ENCODE results near the gene PRPF4. TPM values are rescaled to one million over a fixed set of nuclear protein-coding genes. Genes with fewer than 3 reads are reported as not detected.
A peak's percentile ranks its signal among the peaks of the same experiment; 100 is the strongest.

The PRPF4 gene
- polyA plus RNA-seq, 2 donors, result 5.1 to 11.3 TPM

DNA sequence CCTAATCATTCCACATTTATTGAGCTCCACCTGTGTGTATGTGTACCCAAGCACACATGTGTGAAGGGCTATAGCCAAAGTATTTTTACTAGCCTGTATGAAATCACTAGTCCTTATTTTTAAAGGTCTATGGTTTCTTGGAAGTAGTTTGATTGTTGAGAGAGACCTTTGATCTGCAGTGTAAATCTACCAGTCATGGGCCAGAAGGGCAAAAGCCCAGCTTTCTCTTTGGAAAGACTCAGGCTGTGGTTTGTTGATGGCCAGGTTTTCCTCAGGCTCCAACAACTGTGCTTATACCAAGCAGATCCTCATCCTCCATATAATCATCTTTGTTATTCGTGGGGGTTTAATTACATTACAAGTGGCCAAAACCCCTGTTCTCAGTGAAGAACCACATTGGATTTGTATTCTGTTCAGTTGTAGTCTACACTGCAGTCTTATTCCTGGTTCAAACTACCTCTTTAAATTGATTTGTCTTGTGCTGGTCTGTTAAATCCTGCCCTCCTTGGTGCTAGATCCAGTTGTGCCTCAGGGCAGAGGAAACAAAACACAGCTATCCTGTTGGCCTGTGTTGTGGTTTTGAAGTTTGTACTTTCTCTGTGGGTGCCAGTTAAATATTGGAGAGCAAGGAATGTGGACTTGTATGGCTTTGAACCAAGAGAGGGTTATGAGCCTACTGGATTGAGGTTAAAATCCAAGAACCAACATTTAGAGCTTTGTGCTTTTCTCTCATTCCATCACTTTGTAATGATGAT is 13.4 kb upstream of the PRPF4 start:
- Histone ChIP-seq H3K9me3 (ENCODE audit: control insufficient read depth in 2 of 2, insufficient read depth in 1 of 2, low read depth in 1 of 2, low read length in 1 of 2) (no peaks in the 10 kb centered on the region), H3K27ac (ENCODE audit: low read depth in 2 of 2, low read length in 1 of 2) (no peak overlapping the region), H3K4me1 (ENCODE audit: control insufficient read depth in 2 of 2, insufficient read depth in 2 of 2, low read length in 1 of 2) (no peaks in the 10 kb centered on the region), H3K27me3 (ENCODE audit: control insufficient read depth in 1 of 2, insufficient read depth in 2 of 2, low read length in 2 of 2) (no peaks in the 10 kb centered on the region), H3K4me3 (ENCODE audit: low read depth in 1 of 2, low read length in 2 of 2) (no peak overlapping the region), H3K36me3 (ENCODE audit: control insufficient read depth in 2 of 2, insufficient read depth in 2 of 2, low read length in 1 of 2) (peaks cover 8 to 13% of the 10 kb centered on the region in 2 donors)
- WGBS, 2 donors, result 66 to 85% methylated on average over 1 of the region's 1 CpG

DNA sequence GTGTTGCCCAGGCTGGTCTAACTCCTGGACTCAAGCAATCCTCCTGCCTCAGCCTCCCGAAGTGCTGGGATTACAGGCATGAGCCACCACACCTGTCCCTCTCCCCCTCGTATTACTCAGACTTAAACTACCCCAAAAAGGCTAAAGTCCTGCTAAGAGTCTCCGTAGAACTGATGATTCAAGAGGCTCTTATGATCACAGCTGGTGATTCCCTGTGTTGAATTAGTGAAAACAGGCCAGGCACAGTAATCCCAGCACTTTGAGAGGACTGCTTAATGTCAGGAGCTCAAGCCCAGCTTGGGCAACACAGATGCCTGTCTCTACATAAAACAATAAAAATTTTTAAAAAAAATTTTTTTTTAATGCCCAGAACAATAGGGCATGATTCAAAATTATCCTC is 9.3 kb upstream of the PRPF4 start:
- Histone ChIP-seq H3K27ac (ENCODE audit: low read depth in 2 of 2, low read length in 1 of 2) (no peak overlapping the region), H3K9me3 (ENCODE audit: control insufficient read depth in 2 of 2, insufficient read depth in 1 of 2, low read depth in 1 of 2, low read length in 1 of 2) (no peaks in the 10 kb centered on the region), H3K27me3 (ENCODE audit: control insufficient read depth in 1 of 2, insufficient read depth in 2 of 2, low read length in 2 of 2) (no peaks in the 10 kb centered on the region), H3K36me3 (ENCODE audit: control insufficient read depth in 2 of 2, insufficient read depth in 2 of 2, low read length in 1 of 2) (peaks cover 7% of the 10 kb centered on the region in 2 donors), H3K4me1 (ENCODE audit: control insufficient read depth in 2 of 2, insufficient read depth in 2 of 2, low read length in 1 of 2) (no peaks in the 10 kb centered on the region), H3K4me3 (ENCODE audit: low read depth in 1 of 2, low read length in 2 of 2) (no peak overlapping the region)
- 89 to 91% methylated on average over 3 of the region's 3 CpGs for WGBS, 2 donors

DNA sequence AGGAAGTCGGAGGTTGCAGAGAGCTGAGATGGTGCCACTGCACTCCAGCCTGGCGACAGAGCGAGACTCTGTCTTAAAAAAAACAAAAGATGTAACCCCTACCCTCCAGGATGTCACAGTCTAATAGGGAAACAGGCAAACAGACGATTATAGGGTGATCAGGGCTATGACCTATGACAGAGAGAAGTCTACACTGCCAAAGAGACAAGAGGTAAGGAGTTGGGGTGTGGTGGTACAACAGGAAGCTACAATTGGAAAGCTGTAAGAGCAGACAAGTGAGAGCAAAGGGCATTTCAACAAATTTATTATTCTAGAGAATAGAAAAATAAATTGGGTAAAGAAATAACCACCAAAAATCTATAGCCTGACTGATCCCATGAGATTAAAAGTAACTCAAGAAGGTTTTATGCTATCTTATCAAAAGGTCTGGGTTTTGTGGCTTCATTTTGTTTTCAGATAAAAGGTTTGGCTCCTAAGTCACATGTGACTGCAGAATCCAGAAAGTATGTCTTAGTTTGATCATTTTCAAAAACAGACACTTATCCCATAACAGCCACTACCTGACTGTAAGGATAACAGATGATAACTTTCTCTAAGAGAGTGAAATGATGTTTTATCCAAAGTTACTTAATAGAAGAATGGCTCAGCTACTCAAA is 7.4 kb upstream of the PRPF4 start:
- Histone ChIP-seq H3K36me3 (ENCODE audit: control insufficient read depth in 2 of 2, insufficient read depth in 2 of 2, low read length in 1 of 2) (peaks cover 4 to 19% of the 10 kb centered on the region in 2 donors), H3K4me1 (ENCODE audit: control insufficient read depth in 2 of 2, insufficient read depth in 2 of 2, low read length in 1 of 2) (no peaks in the 10 kb centered on the region), H3K4me3 (ENCODE audit: low read depth in 1 of 2, low read length in 2 of 2) (no peak overlapping the region), H3K27ac (ENCODE audit: low read depth in 2 of 2, low read length in 1 of 2) (no peak overlapping the region), H3K27me3 (ENCODE audit: control insufficient read depth in 1 of 2, insufficient read depth in 2 of 2, low read length in 2 of 2) (no peaks in the 10 kb centered on the region), H3K9me3 (ENCODE audit: control insufficient read depth in 2 of 2, insufficient read depth in 1 of 2, low read depth in 1 of 2, low read length in 1 of 2) (no peaks in the 10 kb centered on the region)
- 90% methylated on average over 4 of the region's 4 CpGs for WGBS, 2 donors

DNA sequence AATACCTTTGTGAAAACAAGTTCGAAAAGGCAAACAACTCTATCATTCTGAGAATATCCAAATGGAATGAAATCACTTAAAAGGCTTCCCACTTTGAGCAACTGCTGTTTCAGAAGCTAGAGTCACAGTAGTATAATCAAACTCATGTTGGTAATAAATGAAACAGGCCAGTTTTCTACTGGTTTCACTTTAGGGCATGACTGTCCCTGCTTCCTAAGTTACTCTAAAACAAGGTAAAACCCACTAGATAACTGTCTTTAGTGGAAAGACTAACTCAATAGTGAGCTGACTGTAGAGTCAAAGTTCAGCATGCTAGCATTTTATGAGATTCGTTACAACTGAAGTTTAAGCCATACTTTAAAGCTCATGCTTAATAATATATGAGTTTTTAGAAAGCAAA is 6.1 kb upstream of the PRPF4 start:
- H3K27me3 ChIP-seq (ENCODE audit: control insufficient read depth in 1 of 2, insufficient read depth in 2 of 2, low read length in 2 of 2), result no peaks in the 10 kb centered on the region
- no peaks in the 10 kb centered on the region for H3K9me3 ChIP-seq (ENCODE audit: control insufficient read depth in 2 of 2, insufficient read depth in 1 of 2, low read depth in 1 of 2, low read length in 1 of 2)
- WGBS, 2 donors, result 85 to 97% methylated on average over 2 of the region's 2 CpGs
- H3K4me3 ChIP-seq (ENCODE audit: low read depth in 1 of 2, low read length in 2 of 2), result no peak overlapping the region
- peaks cover 4 to 19% of the 10 kb centered on the region in 2 donors for H3K36me3 ChIP-seq (ENCODE audit: control insufficient read depth in 2 of 2, insufficient read depth in 2 of 2, low read length in 1 of 2)
- H3K27ac ChIP-seq (ENCODE audit: low read depth in 2 of 2, low read length in 1 of 2), result no peak overlapping the region
- no peaks in the 10 kb centered on the region for H3K4me1 ChIP-seq (ENCODE audit: control insufficient read depth in 2 of 2, insufficient read depth in 2 of 2, low read length in 1 of 2)

DNA sequence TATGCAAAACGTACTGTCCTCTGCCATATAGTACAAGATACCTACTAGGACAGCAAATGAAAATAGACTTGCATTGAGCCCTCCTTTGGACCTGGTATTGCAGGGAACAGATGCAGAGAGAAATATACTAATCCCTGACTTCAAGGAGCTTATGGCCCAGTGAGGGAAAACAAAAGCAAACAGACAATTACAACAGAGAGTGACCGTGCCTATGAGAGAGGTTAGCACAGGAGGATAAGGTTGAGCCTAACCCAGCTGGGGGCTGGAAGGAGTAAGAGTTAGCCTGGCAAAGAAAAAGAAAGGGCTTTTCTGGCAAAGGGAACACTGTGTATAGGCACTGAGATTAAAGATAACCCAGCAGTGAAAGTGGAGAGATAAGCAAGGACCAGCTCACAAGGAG is 5.6 kb upstream of the PRPF4 start:
- H3K36me3 ChIP-seq (ENCODE audit: control insufficient read depth in 2 of 2, insufficient read depth in 2 of 2, low read length in 1 of 2), result peaks cover 4 to 19% of the 10 kb centered on the region in 2 donors
- WGBS, 2 donors, result 89 to 90% methylated on average over 2 of the region's 2 CpGs
- no peak overlapping the region for H3K4me3 ChIP-seq (ENCODE audit: low read depth in 1 of 2, low read length in 2 of 2)
- H3K27me3 ChIP-seq (ENCODE audit: control insufficient read depth in 1 of 2, insufficient read depth in 2 of 2, low read length in 2 of 2), result no peaks in the 10 kb centered on the region
- H3K4me1 ChIP-seq (ENCODE audit: control insufficient read depth in 2 of 2, insufficient read depth in 2 of 2, low read length in 1 of 2), result no peaks in the 10 kb centered on the region
- no peak overlapping the region for H3K27ac ChIP-seq (ENCODE audit: low read depth in 2 of 2, low read length in 1 of 2)
- no peaks in the 10 kb centered on the region for H3K9me3 ChIP-seq (ENCODE audit: control insufficient read depth in 2 of 2, insufficient read depth in 1 of 2, low read depth in 1 of 2, low read length in 1 of 2)

DNA sequence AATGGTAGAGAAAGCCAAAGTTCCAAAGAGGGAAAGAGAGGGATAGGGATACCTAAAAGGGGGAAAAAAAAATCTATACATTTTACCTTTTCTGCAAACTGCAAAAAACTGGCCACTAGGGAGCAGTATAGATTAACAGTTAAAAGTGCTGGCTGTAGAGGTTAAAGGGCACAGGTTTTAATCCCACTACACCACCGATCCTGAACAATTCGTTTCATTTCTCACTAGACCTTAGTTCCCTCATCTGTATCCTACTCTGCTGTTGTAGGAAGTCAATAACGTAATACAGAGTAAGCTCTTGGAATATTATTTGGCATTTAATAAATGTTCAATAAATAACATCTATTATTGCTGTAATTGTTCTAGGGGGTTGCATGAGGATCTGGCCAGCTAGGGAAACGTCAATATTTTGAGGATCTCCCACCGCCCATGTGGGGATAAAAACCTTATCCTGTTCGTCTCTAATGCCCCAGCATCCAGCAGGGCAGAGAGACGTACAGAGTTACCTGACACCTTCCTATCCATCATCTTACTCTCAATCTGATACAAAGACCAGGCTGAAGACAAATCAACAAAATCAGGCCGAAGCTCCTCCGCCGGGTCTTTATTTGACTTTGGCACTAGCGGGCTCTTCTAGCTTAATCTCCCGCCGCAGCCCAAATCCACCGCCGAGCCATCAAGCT is 843 bp upstream of the PRPF4 start:
- Histone ChIP-seq H3K9me3 (ENCODE audit: control insufficient read depth in 2 of 2, insufficient read depth in 1 of 2, low read depth in 1 of 2, low read length in 1 of 2) (no peaks in the 10 kb centered on the region), H3K27ac (ENCODE audit: low read depth in 2 of 2, low read length in 1 of 2) (peak overlapping the region; percentile 96 to 99), H3K27me3 (ENCODE audit: control insufficient read depth in 1 of 2, insufficient read depth in 2 of 2, low read length in 2 of 2) (no peaks in the 10 kb centered on the region), H3K4me1 (ENCODE audit: control insufficient read depth in 2 of 2, insufficient read depth in 2 of 2, low read length in 1 of 2) (peaks cover 0 to 2% of the 10 kb centered on the region in 2 donors), H3K36me3 (ENCODE audit: control insufficient read depth in 2 of 2, insufficient read depth in 2 of 2, low read length in 1 of 2) (peaks cover 4 to 21% of the 10 kb centered on the region in 2 donors), H3K4me3 (ENCODE audit: low read depth in 1 of 2, low read length in 2 of 2) (peak overlapping the region; percentile 96 to 99)
- 0 to 1% methylated on average over 15 of the region's 15 CpGs for WGBS, 2 donors

DNA sequence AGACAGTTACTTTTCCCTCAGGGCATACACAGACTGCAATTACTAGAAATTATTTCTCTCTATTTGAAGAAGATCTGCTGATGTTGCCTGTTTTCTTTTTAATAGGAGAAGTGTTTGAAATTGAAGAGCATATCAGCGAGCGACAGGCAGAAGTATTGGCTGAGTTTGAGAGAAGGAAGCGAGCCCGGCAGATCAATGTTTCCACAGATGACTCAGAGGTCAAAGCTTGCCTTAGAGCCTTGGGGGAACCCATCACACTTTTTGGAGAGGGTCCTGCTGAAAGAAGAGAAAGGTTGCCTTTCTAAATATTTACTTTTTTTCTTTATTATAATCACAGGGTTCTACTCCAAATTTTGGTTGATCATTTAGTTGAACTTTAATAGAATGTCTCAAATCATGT is 3.4 kb downstream of the PRPF4 start:
- no peak overlapping the region for H3K27ac ChIP-seq (ENCODE audit: low read depth in 2 of 2, low read length in 1 of 2)
- peaks cover 0 to 2% of the 10 kb centered on the region in 2 donors for H3K4me1 ChIP-seq (ENCODE audit: control insufficient read depth in 2 of 2, insufficient read depth in 2 of 2, low read length in 1 of 2)
- H3K9me3 ChIP-seq (ENCODE audit: control insufficient read depth in 2 of 2, insufficient read depth in 1 of 2, low read depth in 1 of 2, low read length in 1 of 2), result no peaks in the 10 kb centered on the region
- H3K36me3 ChIP-seq (ENCODE audit: control insufficient read depth in 2 of 2, insufficient read depth in 2 of 2, low read length in 1 of 2), result peaks cover 7 to 15% of the 10 kb centered on the region in 2 donors
- no peaks in the 10 kb centered on the region for H3K27me3 ChIP-seq (ENCODE audit: control insufficient read depth in 1 of 2, insufficient read depth in 2 of 2, low read length in 2 of 2)
- 79 to 84% methylated on average over 4 of the region's 4 CpGs for WGBS, 2 donors
- H3K4me3 ChIP-seq (ENCODE audit: low read depth in 1 of 2, low read length in 2 of 2), result no peak overlapping the region

DNA sequence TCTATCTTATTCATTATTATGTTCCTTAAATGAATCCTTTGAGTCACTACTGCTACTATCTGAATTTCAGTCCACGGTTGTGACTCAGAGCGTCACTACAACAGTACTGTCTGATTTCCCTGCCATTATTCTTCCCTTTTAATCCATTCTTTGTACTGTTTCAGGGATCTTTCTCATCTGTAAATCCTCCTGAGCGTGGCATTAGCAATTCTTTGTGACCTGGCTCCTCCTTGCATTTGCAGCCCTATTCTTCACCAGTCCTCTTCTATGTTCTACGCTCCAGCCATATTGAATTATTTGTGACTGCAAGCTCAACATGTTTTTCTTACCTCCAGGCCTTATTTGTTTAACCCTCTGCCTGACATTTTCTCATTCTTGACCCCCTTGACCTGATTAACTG is 5.9 kb downstream of the PRPF4 start:
- WGBS, 2 donors, result 92 to 93% methylated on average over 4 of the region's 4 CpGs
- Histone ChIP-seq H3K27ac (ENCODE audit: low read depth in 2 of 2, low read length in 1 of 2) (no peak overlapping the region), H3K4me3 (ENCODE audit: low read depth in 1 of 2, low read length in 2 of 2) (no peak overlapping the region), H3K36me3 (ENCODE audit: control insufficient read depth in 2 of 2, insufficient read depth in 2 of 2, low read length in 1 of 2) (peaks cover 7 to 19% of the 10 kb centered on the region in 2 donors), H3K27me3 (ENCODE audit: control insufficient read depth in 1 of 2, insufficient read depth in 2 of 2, low read length in 2 of 2) (no peaks in the 10 kb centered on the region), H3K9me3 (ENCODE audit: control insufficient read depth in 2 of 2, insufficient read depth in 1 of 2, low read depth in 1 of 2, low read length in 1 of 2) (no peaks in the 10 kb centered on the region), H3K4me1 (ENCODE audit: control insufficient read depth in 2 of 2, insufficient read depth in 2 of 2, low read length in 1 of 2) (no peaks in the 10 kb centered on the region)

DNA sequence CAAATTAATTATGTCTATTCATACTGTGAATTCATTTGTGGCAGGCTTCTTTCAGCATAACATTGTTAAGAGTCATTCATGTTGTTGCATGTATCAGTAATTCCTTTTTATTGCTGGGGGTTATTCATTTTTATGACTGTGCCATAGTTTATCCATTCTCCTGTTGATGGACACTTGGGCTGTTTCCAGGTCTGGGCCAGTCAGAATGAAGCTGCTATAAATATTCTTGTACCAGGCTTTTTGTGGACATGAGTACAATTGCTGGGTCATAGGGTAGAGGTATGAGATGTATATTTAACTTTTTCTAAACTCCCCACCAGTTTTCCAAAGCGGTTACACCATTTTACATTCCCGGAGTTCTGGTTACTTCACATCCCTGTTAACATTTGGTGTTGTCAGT is 13.6 kb downstream of the PRPF4 start:
- H3K4me1 ChIP-seq (ENCODE audit: control insufficient read depth in 2 of 2, insufficient read depth in 2 of 2, low read length in 1 of 2), result no peaks in the 10 kb centered on the region
- no peaks in the 10 kb centered on the region for H3K27me3 ChIP-seq (ENCODE audit: control insufficient read depth in 1 of 2, insufficient read depth in 2 of 2, low read length in 2 of 2)
- no peak overlapping the region for H3K27ac ChIP-seq (ENCODE audit: low read depth in 2 of 2, low read length in 1 of 2)
- WGBS, 2 donors, result 84 to 97% methylated on average over 2 of the region's 2 CpGs
- H3K4me3 ChIP-seq (ENCODE audit: low read depth in 1 of 2, low read length in 2 of 2), result no peak overlapping the region
- peaks cover 16% of the 10 kb centered on the region in 2 donors for H3K36me3 ChIP-seq (ENCODE audit: control insufficient read depth in 2 of 2, insufficient read depth in 2 of 2, low read length in 1 of 2)
- H3K9me3 ChIP-seq (ENCODE audit: control insufficient read depth in 2 of 2, insufficient read depth in 1 of 2, low read depth in 1 of 2, low read length in 1 of 2), result no peaks in the 10 kb centered on the region

Measured in esophagus (tissue), 2 donors.